Measurements from ENCODE around the gene MAMSTR. TPM values are rescaled to one million over a fixed set of nuclear protein-coding genes. Genes with fewer than 3 reads are reported as not detected.

The MAMSTR gene
- total and polyA plus RNA-seq, 10 of the 15 experiments (the other 5 are each of a cell fraction or from before 2014, with no cell fraction given) = 0.04 to 0.73 (median 0.31) TPM; not detected in 1

GRCh38 chr19:48663667-48664066 is 55.9 kb downstream of the MAMSTR start:
- H3K9ac ChIP-seq (ENCODE audit: control insufficient read depth, insufficient read depth, low read length) = no peak overlapping the region
- no peaks in the 10 kb centered on the region for H3K79me2 ChIP-seq (ENCODE audit: control insufficient read depth, insufficient read depth, low read length)
- RAD21 ChIA-PET (ENCODE audit: unreplicated experiment) = interaction anchor here (1.0 kb wide), 1 partner anchor 13 kb away, joined by 3 read pairs; no protein-coding TSS in a partner anchor
- BruUV-seq (replicated peaks) = no TSS peak
- H4K20me1 ChIP-seq (ENCODE audit: control insufficient read depth, insufficient read depth) = no peaks in the 10 kb centered on the region
- no peak overlapping the region for H2AFZ ChIP-seq (ENCODE audit: control insufficient read depth, low read depth, low read length)
- in situ Hi-C loops (cut with MboI) (no loop called here), intact Hi-C loops (cut with micrococcal nuclease; ENCODE audit: unreplicated experiment) (loop anchor here (5.0 kb wide), 1 partner anchor 119 kb away; no protein-coding TSS in a partner anchor)
- WGBS (ENCODE audit: insufficient coverage, insufficient replicate concordance, low lambda C conversion rate, missing lambda C conversion rate) = 33% methylated on average over 4 of the region's 4 CpGs
- no peaks in the 10 kb centered on the region for H3K36me3 ChIP-seq (ENCODE audit: control insufficient read depth in 2 of 2, insufficient read depth in 2 of 2, low read length in 1 of 2)
- TF ChIP-seq HCFC1 (IDR thresholded peaks at IDR 0.05; ENCODE audit: low read length) (no peak), POLR2A (IDR thresholded peaks at IDR 0.05; ENCODE audit: low read depth, low read length) (no peak), WRNIP1 (IDR thresholded peaks at IDR 0.05; ENCODE audit: borderline replicate concordance, low read depth, low read length) (no peak), LARP7 (IDR thresholded peaks at IDR 0.05) (no peak), CEBPB (IDR thresholded peaks at IDR 0.05; ENCODE audit: borderline replicate concordance in 1 of 2, low read depth in 2 of 2, low read length in 2 of 2) (no peak), CBX3 (IDR thresholded peaks at IDR 0.05; ENCODE audit: borderline replicate concordance, low read depth) (no peak), ATF3 (IDR thresholded peaks at IDR 0.05; ENCODE audit: borderline replicate concordance, extremely low read depth, low read depth, low read length) (no peak), GATAD2B (conservative IDR thresholded peaks at IDR 0.05; ENCODE audit: low read depth) (no peak), SRF (IDR thresholded peaks at IDR 0.05; ENCODE audit: low read depth in 2 of 2, low read length in 2 of 2) (no peak)
- H3K4me3 ChIP-seq = no peak overlapping the region
- POLR2A ChIA-PET = no interaction called here
- H3K9me3 ChIP-seq (replicated peaks; ENCODE audit: control insufficient read depth, insufficient read depth, low read length) = no peaks in the 10 kb centered on the region; the same call in 2 of the 3 replicates
- FAIRE-seq (no peak), ATAC-seq (no peak), DNase-seq (ENCODE audit: low read depth, low spot score) (no peak)
- no peak overlapping the region for H3K27ac ChIP-seq (ENCODE audit: control insufficient read depth, insufficient read depth)
- SMC1A ChIA-PET (ENCODE audit: uncharacterized antibody, unreplicated experiment) = no interaction called here
- CTCF ChIA-PET = interaction anchor here (3.6 kb wide), 1 partner anchor 11 kb away, joined by 20 read pairs; no protein-coding TSS in a partner anchor
- H3K27me3 ChIP-seq (replicated peaks in 1 of 2; ENCODE audit: control insufficient read depth in 2 of 2, insufficient read depth in 2 of 2, low read length in 1 of 2) = no peaks in the 10 kb centered on the region
- H3K4me1 ChIP-seq (ENCODE audit: control insufficient read depth, insufficient read depth, low read length) = peaks cover 9% of the 10 kb centered on the region
- no peak overlapping the region for H3K4me2 ChIP-seq (ENCODE audit: control insufficient read depth, insufficient read depth)

Other genes with a start within 250 kb of the MAMSTR start
Only the 7 nearest of the 23 such genes appear.
- 3.5 and 5.5 TPM in 2 replicates for gene CA11, start 73.5 kb downstream of the MAMSTR start, total RNA-seq (2014; rRNA removed)
- gene CA11, start 73.5 kb downstream of the MAMSTR start, total RNA-seq (2014; rRNA removed; fragmentation: Illumina TruSeq; extraction: Trizol) = 1.8 and 2.3 TPM in 2 replicates
- 3.3 and 3.9 TPM in 2 replicates for gene CA11, start 73.5 kb downstream of the MAMSTR start, total RNA-seq (2021)
- gene CA11, start 73.5 kb downstream of the MAMSTR start, polyA plus RNA-seq (2011; rRNA removed) = 1.2 and 1.7 TPM in 2 replicates
- gene CA11, start 73.5 kb downstream of the MAMSTR start, polyA plus RNA-seq (2014; fragmentation: Illumina TruSeq; extraction: Trizol) = 1.9 TPM in 2 replicates
- gene CA11, start 73.5 kb downstream of the MAMSTR start, polyA plus RNA-seq (2014; fragmentation: Nextera tagmentation; extraction: Ambion mirVana) = 1 to 10 TPM; 5.4 to 7.5 TPM
- 1.8 and 2.7 TPM in 2 replicates for gene CA11, start 73.5 kb downstream of the MAMSTR start, polyA plus RNA-seq (2014; rRNA removed)
- 1 to 10 TPM; 1.9 to 2.6 TPM for gene CA11, start 73.5 kb downstream of the MAMSTR start, polyA plus RNA-seq (2016; fragmentation: Nextera tagmentation; extraction: Ambion mirVana)
- not detected in 2 replicates for gene NTN5, start 46.7 kb downstream of the MAMSTR start, total RNA-seq (2014; rRNA removed)
- gene NTN5, start 46.7 kb downstream of the MAMSTR start, total RNA-seq (2014; rRNA removed; fragmentation: Illumina TruSeq; extraction: Trizol) = not detected in 2 replicates
- gene NTN5, start 46.7 kb downstream of the MAMSTR start, total RNA-seq (2021) = not detected in 2 replicates
- gene NTN5, start 46.7 kb downstream of the MAMSTR start, polyA plus RNA-seq (2011; rRNA removed) = 0.07 TPM in 1 of 2 replicates, not detected in the other
- not detected in 2 replicates for gene NTN5, start 46.7 kb downstream of the MAMSTR start, polyA plus RNA-seq (2014; fragmentation: Illumina TruSeq; extraction: Trizol)
- not detected for gene NTN5, start 46.7 kb downstream of the MAMSTR start, polyA plus RNA-seq (2014; fragmentation: Nextera tagmentation; extraction: Ambion mirVana)
- 0.22 and 0.23 TPM in 2 replicates for gene NTN5, start 46.7 kb downstream of the MAMSTR start, polyA plus RNA-seq (2014; rRNA removed)
- gene NTN5, start 46.7 kb downstream of the MAMSTR start, polyA plus RNA-seq (2016; fragmentation: Nextera tagmentation; extraction: Ambion mirVana) = not detected
- gene FUT2, start 23.8 kb downstream of the MAMSTR start, total RNA-seq (2014; rRNA removed) = not detected in 2 replicates
- gene FUT2, start 23.8 kb downstream of the MAMSTR start, total RNA-seq (2014; rRNA removed; fragmentation: Illumina TruSeq; extraction: Trizol) = not detected in 2 replicates
- gene FUT2, start 23.8 kb downstream of the MAMSTR start, total RNA-seq (2021) = not detected in 2 replicates
- gene FUT2, start 23.8 kb downstream of the MAMSTR start, polyA plus RNA-seq (2011; rRNA removed) = not detected in 2 replicates
- gene FUT2, start 23.8 kb downstream of the MAMSTR start, polyA plus RNA-seq (2014; fragmentation: Illumina TruSeq; extraction: Trizol) = not detected in 2 replicates
- under 1 TPM in 1 of 2 experiments, not detected in 1; 0.02 TPM for gene FUT2, start 23.8 kb downstream of the MAMSTR start, polyA plus RNA-seq (2014; fragmentation: Nextera tagmentation; extraction: Ambion mirVana)
- gene FUT2, start 23.8 kb downstream of the MAMSTR start, polyA plus RNA-seq (2014; rRNA removed) = not detected in 2 replicates
- gene FUT2, start 23.8 kb downstream of the MAMSTR start, polyA plus RNA-seq (2016; fragmentation: Nextera tagmentation; extraction: Ambion mirVana) = under 1 TPM; 0.07 to 0.13 TPM
- not detected in 2 replicates for gene RASIP1, start 20.9 kb upstream of the MAMSTR start, total RNA-seq (2014; rRNA removed)
- gene RASIP1, start 20.9 kb upstream of the MAMSTR start, total RNA-seq (2014; rRNA removed; fragmentation: Illumina TruSeq; extraction: Trizol) = not detected in 2 replicates
- 0.08 and 0.19 TPM in 2 replicates for gene RASIP1, start 20.9 kb upstream of the MAMSTR start, total RNA-seq (2021)
- gene RASIP1, start 20.9 kb upstream of the MAMSTR start, polyA plus RNA-seq (2011; rRNA removed) = not detected in 2 replicates
- not detected in 2 replicates for gene RASIP1, start 20.9 kb upstream of the MAMSTR start, polyA plus RNA-seq (2014; fragmentation: Illumina TruSeq; extraction: Trizol)
- not detected for gene RASIP1, start 20.9 kb upstream of the MAMSTR start, polyA plus RNA-seq (2014; fragmentation: Nextera tagmentation; extraction: Ambion mirVana)
- gene RASIP1, start 20.9 kb upstream of the MAMSTR start, polyA plus RNA-seq (2014; rRNA removed) = 0.19 TPM in 1 of 2 replicates, not detected in the other
- not detected for gene RASIP1, start 20.9 kb upstream of the MAMSTR start, polyA plus RNA-seq (2016; fragmentation: Nextera tagmentation; extraction: Ambion mirVana)
- gene IZUMO1, start 27.2 kb upstream of the MAMSTR start, total RNA-seq (2014; rRNA removed) = not detected in 2 replicates
- not detected in 2 replicates for gene IZUMO1, start 27.2 kb upstream of the MAMSTR start, total RNA-seq (2014; rRNA removed; fragmentation: Illumina TruSeq; extraction: Trizol)
- gene IZUMO1, start 27.2 kb upstream of the MAMSTR start, total RNA-seq (2021) = not detected in 2 replicates
- not detected in 2 replicates for gene IZUMO1, start 27.2 kb upstream of the MAMSTR start, polyA plus RNA-seq (2011; rRNA removed)
- not detected in 2 replicates for gene IZUMO1, start 27.2 kb upstream of the MAMSTR start, polyA plus RNA-seq (2014; fragmentation: Illumina TruSeq; extraction: Trizol)
- not detected for gene IZUMO1, start 27.2 kb upstream of the MAMSTR start, polyA plus RNA-seq (2014; fragmentation: Nextera tagmentation; extraction: Ambion mirVana)
- gene IZUMO1, start 27.2 kb upstream of the MAMSTR start, polyA plus RNA-seq (2014; rRNA removed) = not detected in 2 replicates
- not detected for gene IZUMO1, start 27.2 kb upstream of the MAMSTR start, polyA plus RNA-seq (2016; fragmentation: Nextera tagmentation; extraction: Ambion mirVana)
- not detected in 2 replicates for gene FUT1, start 32.9 kb upstream of the MAMSTR start, total RNA-seq (2014; rRNA removed)
- not detected in 2 replicates for gene FUT1, start 32.9 kb upstream of the MAMSTR start, total RNA-seq (2014; rRNA removed; fragmentation: Illumina TruSeq; extraction: Trizol)
- not detected in 2 replicates for gene FUT1, start 32.9 kb upstream of the MAMSTR start, total RNA-seq (2021)
- 0.01 TPM in 1 of 2 replicates, not detected in the other for gene FUT1, start 32.9 kb upstream of the MAMSTR start, polyA plus RNA-seq (2011; rRNA removed)
- not detected in 2 replicates for gene FUT1, start 32.9 kb upstream of the MAMSTR start, polyA plus RNA-seq (2014; fragmentation: Illumina TruSeq; extraction: Trizol)
- not detected for gene FUT1, start 32.9 kb upstream of the MAMSTR start, polyA plus RNA-seq (2014; fragmentation: Nextera tagmentation; extraction: Ambion mirVana)
- gene FUT1, start 32.9 kb upstream of the MAMSTR start, polyA plus RNA-seq (2014; rRNA removed) = not detected in 2 replicates
- gene FUT1, start 32.9 kb upstream of the MAMSTR start, polyA plus RNA-seq (2016; fragmentation: Nextera tagmentation; extraction: Ambion mirVana) = not detected
- gene FGF21, start 35.8 kb upstream of the MAMSTR start, total RNA-seq (2014; rRNA removed) = not detected in 2 replicates
- not detected in 2 replicates for gene FGF21, start 35.8 kb upstream of the MAMSTR start, total RNA-seq (2014; rRNA removed; fragmentation: Illumina TruSeq; extraction: Trizol)
- gene FGF21, start 35.8 kb upstream of the MAMSTR start, total RNA-seq (2021) = not detected in 2 replicates
- not detected in 2 replicates for gene FGF21, start 35.8 kb upstream of the MAMSTR start, polyA plus RNA-seq (2011; rRNA removed)
- not detected in 2 replicates for gene FGF21, start 35.8 kb upstream of the MAMSTR start, polyA plus RNA-seq (2014; fragmentation: Illumina TruSeq; extraction: Trizol)
- not detected for gene FGF21, start 35.8 kb upstream of the MAMSTR start, polyA plus RNA-seq (2014; fragmentation: Nextera tagmentation; extraction: Ambion mirVana)
- not detected in 2 replicates for gene FGF21, start 35.8 kb upstream of the MAMSTR start, polyA plus RNA-seq (2014; rRNA removed)
- gene FGF21, start 35.8 kb upstream of the MAMSTR start, polyA plus RNA-seq (2016; fragmentation: Nextera tagmentation; extraction: Ambion mirVana) = not detected